SK-N-SH treated with all-trans-retinoic acid at 6 μM for 48 hours (cell line): ENCODE data around the gene ST6GALNAC3.

Experiments
- ATAC-seq: fragments of 200-7000 bp; cut with Tn5 transposase; 3 replicates; pipeline ENCODE4 v1.9.1; 2020; ENCODE audit warnings: mild to moderate bottlenecking, moderate library complexity
- ARNTL ChIP-seq: fragments of 450-650 bp; formaldehyde crosslinking; IDR thresholded peaks from 2 replicates; pipeline ENCODE4 v1.5.0; 2020; ENCODE audit warnings: low read depth, mild to moderate bottlenecking, moderate library complexity, borderline replicate concordance
- BACH2 ChIP-seq: fragments of 250-450 bp; sonication (Bioruptor Pico); IDR thresholded peaks from 2 replicates; pipeline ENCODE4 v1.9.0; 2021; ENCODE audit warnings: mild to moderate bottlenecking, borderline replicate concordance
- CREB5 ChIP-seq: fragments of 250-450 bp; sonication (Bioruptor Pico); IDR thresholded peaks from 2 replicates; pipeline ENCODE4 v1.5.1; 2020; ENCODE audit warnings: low read depth, mild to moderate bottlenecking, moderate library complexity
- CSDC2 ChIP-seq: fragments of 250-450 bp; sonication (Bioruptor Pico); IDR thresholded peaks from 2 replicates; pipeline ENCODE4 v1.5.0; 2020; ENCODE audit warnings: mild to moderate bottlenecking, moderate library complexity
- ESRRG ChIP-seq: fragments of 250-450 bp; sonication (Bioruptor Pico); IDR thresholded peaks from 2 replicates; pipeline ENCODE4 v1.6.1; 2021; ENCODE audit warnings: mild to moderate bottlenecking
- GLIS3 ChIP-seq: fragments of 250-450 bp; sonication (Bioruptor Pico); IDR thresholded peaks from 2 replicates; pipeline ENCODE4 v1.5.0; 2020; ENCODE audit warnings: mild to moderate bottlenecking, moderate library complexity
- ISL1 ChIP-seq: fragments of 250-450 bp; sonication (Bioruptor Pico); IDR thresholded peaks from 2 replicates; pipeline ENCODE4 v2.1.2; 2022; ENCODE audit warnings: mild to moderate bottlenecking, moderate library complexity
- OSR1 ChIP-seq: fragments of 250-450 bp; sonication (Bioruptor Pico); IDR thresholded peaks from 2 replicates; pipeline ENCODE4 v1.8.0; 2022; ENCODE audit warnings: moderate library complexity, mild to moderate bottlenecking, inconsistent platforms
- PATZ1 ChIP-seq: fragments of 250-450 bp; sonication (Bioruptor Pico); IDR thresholded peaks from 2 replicates; pipeline ENCODE4 v1.8.0; 2020; ENCODE audit warnings: mild to moderate bottlenecking, moderate library complexity, borderline replicate concordance
- PPARA ChIP-seq: fragments of 250-450 bp; sonication (Bioruptor Pico); IDR thresholded peaks from 2 replicates; pipeline ENCODE4 v1.5.0; 2020; ENCODE audit warnings: mild to moderate bottlenecking, borderline replicate concordance
- RARB ChIP-seq: fragments of 250-450 bp; sonication (Bioruptor Pico); IDR thresholded peaks from 2 replicates; pipeline ENCODE4 v1.8.0; 2021; ENCODE audit warnings: mild to moderate bottlenecking, moderate library complexity
- SNAI2 ChIP-seq: fragments of 250-450 bp; sonication (Bioruptor Pico); IDR thresholded peaks from 2 replicates; pipeline ENCODE4 v1.5.0; 2020; ENCODE audit warnings: mild to moderate bottlenecking, moderate library complexity
- TCF4 ChIP-seq: fragments of 250-450 bp; sonication (Bioruptor Pico); IDR thresholded peaks from 2 replicates; pipeline ENCODE4 v1.8.0; 2021; ENCODE audit warnings: mild to moderate bottlenecking, moderate library complexity, borderline replicate concordance
- TOX ChIP-seq: fragments of 250-450 bp; sonication (Bioruptor Pico); IDR thresholded peaks from 2 replicates; pipeline ENCODE4 v1.8.0; 2021; ENCODE audit warnings: mild to moderate bottlenecking, moderate library complexity, borderline replicate concordance
- ZC3H10 ChIP-seq: fragments of 250-450 bp; sonication (Bioruptor Pico); IDR thresholded peaks from 2 replicates; pipeline ENCODE4 v1.5.1; 2021; ENCODE audit warnings: mild to moderate bottlenecking, moderate library complexity
- ZFP3 ChIP-seq: fragments of 250-450 bp; sonication (Bioruptor Pico); IDR thresholded peaks from 2 replicates; pipeline ENCODE4 v1.5.0; 2020; ENCODE audit warnings: mild to moderate bottlenecking, moderate library complexity
- ZFP30 ChIP-seq: fragments of 450-650 bp; formaldehyde crosslinking; IDR thresholded peaks from 2 replicates; pipeline ENCODE4 v1.5.0; 2022; ENCODE audit warnings: mild to moderate bottlenecking, moderate library complexity
- ZNF565 ChIP-seq: fragments of 450-650 bp; formaldehyde crosslinking; conservative IDR thresholded peaks from 2 replicates; pipeline ENCODE4 v1.5.0; 2020; ENCODE audit warnings: low read depth, mild to moderate bottlenecking, moderate library complexity
- ZNF8 ChIP-seq: fragments of 450-650 bp; formaldehyde crosslinking; IDR thresholded peaks from 2 replicates; pipeline ENCODE4 v1.5.0; 2020; ENCODE audit warnings: mild to moderate bottlenecking, moderate library complexity
- TF ChIP-seq, protein P1 (sequence below): fragments of 250-450 bp; sonication (Bioruptor Pico); IDR thresholded peaks from 2 replicates; pipeline ENCODE4 v1.5.1; 2021; ENCODE audit warnings: mild to moderate bottlenecking, moderate library complexity
- TF ChIP-seq, protein P2 (sequence below): fragments of 250-450 bp; sonication (Bioruptor Pico); IDR thresholded peaks from 2 replicates; pipeline ENCODE4 v1.8.0; 2021; ENCODE audit warnings: low read depth, mild to moderate bottlenecking, moderate library complexity, borderline replicate concordance

The ST6GALNAC3 gene

DNA sequence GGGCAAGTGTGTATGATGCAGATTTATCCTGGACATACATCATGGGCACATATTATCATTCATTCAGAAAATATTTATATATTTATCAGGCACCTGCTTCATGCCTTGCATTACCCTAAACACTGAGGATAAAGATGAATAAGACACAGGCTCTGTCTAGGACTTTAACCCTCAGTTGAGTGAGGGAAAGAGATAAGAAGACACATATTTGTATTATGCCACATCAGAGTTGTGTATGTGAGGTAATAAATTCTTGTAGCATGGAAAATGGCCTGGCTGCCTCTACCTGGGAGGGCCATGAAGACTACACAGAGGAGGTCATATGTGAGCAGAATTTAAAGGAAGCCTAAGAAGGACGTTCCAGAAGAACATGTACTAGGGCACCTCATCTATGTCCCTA, 516.9 kb downstream of the ST6GALNAC3 start:
- TF ChIP-seq, protein P1, sequence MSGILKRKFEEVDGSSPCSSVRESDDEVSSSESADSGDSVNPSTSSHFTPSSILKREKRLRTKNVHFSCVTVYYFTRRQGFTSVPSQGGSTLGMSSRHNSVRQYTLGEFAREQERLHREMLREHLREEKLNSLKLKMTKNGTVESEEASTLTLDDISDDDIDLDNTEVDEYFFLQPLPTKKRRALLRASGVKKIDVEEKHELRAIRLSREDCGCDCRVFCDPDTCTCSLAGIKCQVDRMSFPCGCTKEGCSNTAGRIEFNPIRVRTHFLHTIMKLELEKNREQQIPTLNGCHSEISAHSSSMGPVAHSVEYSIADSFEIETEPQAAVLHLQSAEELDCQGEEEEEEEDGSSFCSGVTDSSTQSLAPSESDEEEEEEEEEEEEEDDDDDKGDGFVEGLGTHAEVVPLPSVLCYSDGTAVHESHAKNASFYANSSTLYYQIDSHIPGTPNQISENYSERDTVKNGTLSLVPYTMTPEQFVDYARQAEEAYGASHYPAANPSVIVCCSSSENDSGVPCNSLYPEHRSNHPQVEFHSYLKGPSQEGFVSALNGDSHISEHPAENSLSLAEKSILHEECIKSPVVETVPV (CRISPR knock-in tag): no peak
- TF ChIP-seq ISL1 (CRISPR knock-in tag) (no peak), ZNF565 (CRISPR knock-in tag) (no peak), ESRRG (CRISPR knock-in tag) (no peak), ZC3H10 (CRISPR knock-in tag) (no peak), CREB5 (no peak), CSDC2 (CRISPR knock-in tag) (no peak), TOX (CRISPR knock-in tag) (no peak), BACH2 (CRISPR knock-in tag) (no peak), ZFP30 (no peak)
- no peak for ATAC-seq

- no peak for ATAC-seq
- TF ChIP-seq, protein P2, sequence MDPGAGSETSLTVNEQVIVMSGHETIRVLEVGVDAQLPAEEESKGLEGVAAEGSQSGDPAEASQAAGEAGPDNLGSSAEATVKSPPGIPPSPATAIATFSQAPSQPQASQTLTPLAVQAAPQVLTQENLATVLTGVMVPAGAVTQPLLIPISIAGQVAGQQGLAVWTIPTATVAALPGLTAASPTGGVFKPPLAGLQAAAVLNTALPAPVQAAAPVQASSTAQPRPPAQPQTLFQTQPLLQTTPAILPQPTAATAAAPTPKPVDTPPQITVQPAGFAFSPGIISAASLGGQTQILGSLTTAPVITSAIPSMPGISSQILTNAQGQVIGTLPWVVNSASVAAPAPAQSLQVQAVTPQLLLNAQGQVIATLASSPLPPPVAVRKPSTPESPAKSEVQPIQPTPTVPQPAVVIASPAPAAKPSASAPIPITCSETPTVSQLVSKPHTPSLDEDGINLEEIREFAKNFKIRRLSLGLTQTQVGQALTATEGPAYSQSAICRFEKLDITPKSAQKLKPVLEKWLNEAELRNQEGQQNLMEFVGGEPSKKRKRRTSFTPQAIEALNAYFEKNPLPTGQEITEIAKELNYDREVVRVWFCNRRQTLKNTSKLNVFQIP (CRISPR knock-in tag): no peak
- TF ChIP-seq ZC3H10 (CRISPR knock-in tag): no peak
- TF ChIP-seq ZNF565 (CRISPR knock-in tag): no peak
- TF ChIP-seq ESRRG (CRISPR knock-in tag): no peak
- TF ChIP-seq ZNF8 (CRISPR knock-in tag): no peak
- TF ChIP-seq PATZ1 (CRISPR knock-in tag): no peak
- TF ChIP-seq RARB (CRISPR knock-in tag): no peak
- TF ChIP-seq PPARA (CRISPR knock-in tag): no peak
- TF ChIP-seq ARNTL (CRISPR knock-in tag): no peak
- TF ChIP-seq CSDC2 (CRISPR knock-in tag): no peak
- no peak for TF ChIP-seq ISL1 (CRISPR knock-in tag)
- no peak for TF ChIP-seq TCF4 (CRISPR knock-in tag)
- TF ChIP-seq OSR1 (CRISPR knock-in tag): no peak
- TF ChIP-seq, protein P1 (CRISPR knock-in tag): no peak
- TF ChIP-seq ZFP3 (CRISPR knock-in tag): no peak
- no peak for TF ChIP-seq BACH2 (CRISPR knock-in tag)
- no peak for TF ChIP-seq GLIS3 (CRISPR knock-in tag)
Measured at GRCh38 chr1:76591963-76592362, 517.4 kb downstream of the ST6GALNAC3 start.

GRCh38 chr1:76593141-76593540, 518.6 kb downstream of the ST6GALNAC3 start:
- ATAC-seq: no peak
- TF ChIP-seq ZNF8 (CRISPR knock-in tag): no peak
- TF ChIP-seq OSR1 (CRISPR knock-in tag): no peak
- TF ChIP-seq ZFP30: no peak
- TF ChIP-seq SNAI2 (CRISPR knock-in tag): no peak
- TF ChIP-seq GLIS3 (CRISPR knock-in tag): no peak
- TF ChIP-seq TOX (CRISPR knock-in tag): no peak
- no peak for TF ChIP-seq ZNF565 (CRISPR knock-in tag)
- TF ChIP-seq CREB5: no peak
- no peak for TF ChIP-seq ESRRG (CRISPR knock-in tag)
- TF ChIP-seq BACH2 (CRISPR knock-in tag): no peak
- TF ChIP-seq ISL1 (CRISPR knock-in tag): no peak
- no peak for TF ChIP-seq TCF4 (CRISPR knock-in tag)
- TF ChIP-seq RARB (CRISPR knock-in tag): no peak
- TF ChIP-seq PPARA (CRISPR knock-in tag): no peak
- TF ChIP-seq, protein P1 (CRISPR knock-in tag): no peak
